Esophagus squamous epithelium (tissue), 5 donors: ENCODE data around the gene KIF5C. TPM values are rescaled to one million over a fixed set of nuclear protein-coding genes. Genes with fewer than 3 reads are reported as not detected.

Source experiments
- DNase-seq: peaks from one replicate; lab custom pipeline; 2025; lab: John Stamatoyannopoulos, UW
- H3K27ac ChIP-seq, 4 donors: fragments of 200-600 bp; sonication (generic); one replicate each; pipeline ENCODE4 v1.5.1; 2016 to 2019; ENCODE audit warnings: mild to moderate bottlenecking in 1 of 4
- H3K27me3 ChIP-seq, 4 donors: fragments of 200-600 bp; sonication (generic); 1 replicate in 3 of 4; 2 replicates in 1 of 4; pipeline versions ENCODE4 v1.5.1 to v1.6.0; 2017 to 2021; ENCODE audit warnings: antibody characterized with exemption in 1 of 4
- H3K36me3 ChIP-seq, 3 donors: fragments of 200-600 bp; sonication (generic); one replicate each; pipeline ENCODE4 v1.5.1; 2016 to 2019
- H3K4me1 ChIP-seq, 3 donors: fragments of 200-600 bp; sonication (generic); one replicate each; pipeline ENCODE4 v1.5.1; 2017 to 2019
- H3K4me3 ChIP-seq, 4 donors: fragments of 200-600 bp; sonication (generic); 1 replicate in 3 of 4; 2 replicates in 1 of 4; pipeline ENCODE4 v1.5.1; 2016 to 2019; ENCODE audit warnings: mild to moderate bottlenecking in 2 of 4, moderate library complexity in 1 of 4
- H3K9me3 ChIP-seq, 3 donors: fragments of 200-600 bp; sonication (generic); one replicate each; pipeline ENCODE4 v1.5.1; 2016 to 2019
- CTCF ChIP-seq, 6 experiments: fragments of 450-650 bp in 4 of 6; fragments of 200-600 bp in 2 of 6; sonication (generic) in 2 of 6; IDR thresholded peaks; one replicate each; pipeline ENCODE4 v1.5.1; 2016 to 2019; ENCODE audit warnings: antibody characterized with exemption in 6 of 6, mild to moderate bottlenecking in 4 of 6, moderate library complexity in 4 of 6
- POLR2A ChIP-seq, 4 donors: fragments of 450-650 bp; IDR thresholded peaks; one replicate each; pipeline ENCODE4 v1.6.1; 2017; ENCODE audit warnings: antibody characterized with exemption in 4 of 4, mild to moderate bottlenecking in 4 of 4, moderate library complexity in 3 of 4
- WGBS, 2 donors: methylation state at CpG; one replicate each; pipeline ENCODE4 v1.1.5; 2018; 5-methylcytosine and 5-hydroxymethylcytosine counted together
- intact Hi-C: fragments of 100-400 bp; cut with DNase I; formaldehyde crosslinking; loops from one replicate; pipeline ENCODE4 v1.15.0; 2022
- total RNA-seq, 4 donors: library from RNA; depleted of rRNA; stranded (reverse); fragments of >200 nt; gene quantifications; one replicate each; pipeline ENCODE4 v1.1.0, GENCODE V29; 2016
- donor health status: DM: yes; HTN: yes; CAD: no.

KIF5C gene
- total RNA-seq, 4 donors from 2014 or later: 0.09 to 2.3 (median 0.41) TPM; not detected in 1

- Histone ChIP-seq H3K4me3 (no peak overlapping the region), H3K9me3 (no peaks in the 10 kb centered on the region), H3K27me3 (peaks cover 0 to 45% (median 0%) of the 10 kb centered on the region in 4 donors), H3K27ac (no peak overlapping the region), H3K36me3 (no peaks in the 10 kb centered on the region), H3K4me1 (no peaks in the 10 kb centered on the region)
- TF ChIP-seq POLR2A (IDR thresholded peaks at IDR 0.05) (no peak), CTCF (IDR thresholded peaks at IDR 0.05) (no peak)
- intact Hi-C loops: no loop called here
- WGBS, 2 donors: 60 to 75% methylated on average over 3 of the region's 3 CpGs
- DNase-seq: no peak
Measured at GRCh38 chr2:148993351-148993750, 118.3 kb downstream of the KIF5C start.

- peaks cover 0 to 54% (median 0%) of the 10 kb centered on the region in 4 donors for H3K27me3 ChIP-seq
- WGBS, 2 donors: 37 to 71% methylated on average over 7 to 8 of the region's 8 CpGs
- no peaks in the 10 kb centered on the region for H3K36me3 ChIP-seq
- H3K27ac ChIP-seq: no peak overlapping the region
- no peak for DNase-seq
- H3K9me3 ChIP-seq: no peaks in the 10 kb centered on the region
- intact Hi-C loops: no loop called here
- no peak overlapping the region for H3K4me3 ChIP-seq
- H3K4me1 ChIP-seq: peaks cover 0 to under 1% (median 0%) of the 10 kb centered on the region in 3 donors
- TF ChIP-seq POLR2A (IDR thresholded peaks at IDR 0.05) (no peak), CTCF (IDR thresholded peaks at IDR 0.05) (no peak)
Measured at GRCh38 chr2:148994341-148994740, 119.3 kb downstream of the KIF5C start.

GRCh38 chr2:148996805-148997204, 121.8 kb downstream of the KIF5C start:
- Histone ChIP-seq H3K9me3 (no peaks in the 10 kb centered on the region), H3K27me3 (peaks cover 0 to 75% (median 0%) of the 10 kb centered on the region in 4 donors), H3K36me3 (no peaks in the 10 kb centered on the region), H3K4me3 (no peak overlapping the region), H3K27ac (no peak overlapping the region), H3K4me1 (peaks cover 0 to 11% (median 0%) of the 10 kb centered on the region in 3 donors)
- 90 to 91% methylated on average over 4 to 6 of the region's 6 CpGs for WGBS, 2 donors
- TF ChIP-seq POLR2A (IDR thresholded peaks at IDR 0.05) (no peak), CTCF (IDR thresholded peaks at IDR 0.05) (no peak)
- intact Hi-C loops: no loop called here
- DNase-seq: no peak

- intact Hi-C loops: no loop called here
- Histone ChIP-seq H3K4me1 (peaks cover 0 to 11% (median 0%) of the 10 kb centered on the region in 3 donors), H3K9me3 (no peaks in the 10 kb centered on the region), H3K4me3 (no peak overlapping the region), H3K27me3 (peaks cover 0 to 90% (median 0%) of the 10 kb centered on the region in 4 donors), H3K36me3 (no peaks in the 10 kb centered on the region), H3K27ac (no peak overlapping the region)
- TF ChIP-seq POLR2A (IDR thresholded peaks at IDR 0.05) (no peak), CTCF (IDR thresholded peaks at IDR 0.05) (no peak)
- WGBS, 2 donors: 69 to 80% methylated on average over 3 to 9 of the region's 16 CpGs
- DNase-seq: no peak
Measured at GRCh38 chr2:148998165-148998830, 123.3 kb downstream of the KIF5C start.

GRCh38 chr2:148998831-148999200, 123.8 kb downstream of the KIF5C start:
- 94 to 95% methylated on average over 4 of the region's 4 CpGs for WGBS, 2 donors

More at GRCh38 chr2:148998831-148999200, 123.8 kb downstream of the KIF5C start:
- H3K9me3 ChIP-seq: no peaks in the 10 kb centered on the region
- H3K27ac ChIP-seq: no peak overlapping the region
- no peak for DNase-seq
- H3K4me1 ChIP-seq: peaks cover 0 to 11% (median 0%) of the 10 kb centered on the region in 3 donors
- H3K36me3 ChIP-seq: no peaks in the 10 kb centered on the region
- H3K27me3 ChIP-seq: peaks cover 0 to 91% (median 0%) of the 10 kb centered on the region in 4 donors
- H3K4me3 ChIP-seq: no peak overlapping the region
- TF ChIP-seq POLR2A (IDR thresholded peaks at IDR 0.05) (no peak), CTCF (IDR thresholded peaks at IDR 0.05) (no peak)
- intact Hi-C loops: no loop called here
